ENCODE data around the gene TMEM72. TPM values are rescaled to one million over a fixed set of nuclear protein-coding genes. Genes with fewer than 3 reads are reported as not detected.

TMEM72 gene
- total RNA-seq, 1 donor from 2014 or later, result not detected

GRCh38 chr10:44952779-44953231 is 41.7 kb downstream of the TMEM72 start:
- Mint-ChIP-seq H3K4me3 (ENCODE audit: unreplicated experiment) (no peak overlapping the region), H3K9me3 (ENCODE audit: low read depth) (peaks cover 4% of the 10 kb centered on the region), H3K27ac (ENCODE audit: unreplicated experiment) (no peak overlapping the region)

GRCh38 chr10:44954042-44954441 is 42.9 kb downstream of the TMEM72 start:
- no peaks in the 10 kb centered on the region for H3K27me3 Mint-ChIP-seq (ENCODE audit: low read depth)
- peaks cover 4% of the 10 kb centered on the region for H3K9me3 Mint-ChIP-seq (ENCODE audit: low read depth)
- DNase-seq (ENCODE audit: low spot score), result no peak
- peaks cover 5% of the 10 kb centered on the region for H3K36me3 Mint-ChIP-seq (ENCODE audit: low read depth)
- H3K4me1 Mint-ChIP-seq (ENCODE audit: low read depth), result peaks cover 55% of the 10 kb centered on the region
- no peak for TF ChIP-seq CTCF (IDR thresholded peaks at IDR 0.05)
- no peak overlapping the region for H3K4me3 Mint-ChIP-seq (ENCODE audit: unreplicated experiment)
- no peak overlapping the region for H3K27ac Mint-ChIP-seq (ENCODE audit: unreplicated experiment)

More at GRCh38 chr10:44952779-44953231, 41.7 kb downstream of the TMEM72 start:
- H3K36me3 Mint-ChIP-seq (ENCODE audit: low read depth), result peaks cover 5% of the 10 kb centered on the region
- H3K4me1 Mint-ChIP-seq (ENCODE audit: low read depth), result peaks cover 45% of the 10 kb centered on the region
- no peaks in the 10 kb centered on the region for H3K27me3 Mint-ChIP-seq (ENCODE audit: low read depth)
- no peak for DNase-seq (ENCODE audit: low spot score)
- TF ChIP-seq CTCF (IDR thresholded peaks at IDR 0.05), result no peak

- no peak overlapping the region for H3K27ac Mint-ChIP-seq (ENCODE audit: unreplicated experiment)
- DNase-seq (ENCODE audit: low spot score), result no peak
- H3K4me3 Mint-ChIP-seq (ENCODE audit: unreplicated experiment), result no peak overlapping the region
- no peaks in the 10 kb centered on the region for H3K27me3 Mint-ChIP-seq (ENCODE audit: low read depth)
- no peak for TF ChIP-seq CTCF (IDR thresholded peaks at IDR 0.05)
- peaks cover 4% of the 10 kb centered on the region for H3K9me3 Mint-ChIP-seq (ENCODE audit: low read depth)
- H3K4me1 Mint-ChIP-seq (ENCODE audit: low read depth), result peaks cover 54% of the 10 kb centered on the region
- peaks cover 5% of the 10 kb centered on the region for H3K36me3 Mint-ChIP-seq (ENCODE audit: low read depth)
Measured at GRCh38 chr10:44954962-44955361, 43.8 kb downstream of the TMEM72 start.

- no peak overlapping the region for H3K27ac Mint-ChIP-seq (ENCODE audit: unreplicated experiment)
- TF ChIP-seq CTCF (IDR thresholded peaks at IDR 0.05), result no peak
Measured at GRCh38 chr10:44955413-44956070, 44.4 kb downstream of the TMEM72 start.

GRCh38 chr10:44956226-44956625 is 45.1 kb downstream of the TMEM72 start:
- peaks cover 57% of the 10 kb centered on the region for H3K4me1 Mint-ChIP-seq (ENCODE audit: low read depth)
- peaks cover 4% of the 10 kb centered on the region for H3K9me3 Mint-ChIP-seq (ENCODE audit: low read depth)
- TF ChIP-seq CTCF (IDR thresholded peaks at IDR 0.05), result no peak
- H3K27me3 Mint-ChIP-seq (ENCODE audit: low read depth), result no peaks in the 10 kb centered on the region
- no peak overlapping the region for H3K27ac Mint-ChIP-seq (ENCODE audit: unreplicated experiment)
- peaks cover 4% of the 10 kb centered on the region for H3K36me3 Mint-ChIP-seq (ENCODE audit: low read depth)
- DNase-seq (ENCODE audit: low spot score), result no peak
- no peak overlapping the region for H3K4me3 Mint-ChIP-seq (ENCODE audit: unreplicated experiment)

More at GRCh38 chr10:44955413-44956070, 44.4 kb downstream of the TMEM72 start:
- Mint-ChIP-seq H3K27me3 (ENCODE audit: low read depth) (no peaks in the 10 kb centered on the region), H3K36me3 (ENCODE audit: low read depth) (peaks cover 5% of the 10 kb centered on the region), H3K4me1 (ENCODE audit: low read depth) (peaks cover 54% of the 10 kb centered on the region), H3K4me3 (ENCODE audit: unreplicated experiment) (no peak overlapping the region), H3K9me3 (ENCODE audit: low read depth) (peaks cover 4% of the 10 kb centered on the region)
- no peak for DNase-seq (ENCODE audit: low spot score)
